Spleen (tissue), 11 donors: ENCODE measurements around the gene PRPF31. TPM values are rescaled to one million over a fixed set of nuclear protein-coding genes. Genes with fewer than 3 reads are reported as not detected.

ENCODE experiments used
- DNase-seq: peaks from one replicate; pipeline ENCODE4 v3.0.0-alpha.2; 2020
- H3K27ac ChIP-seq, 8 donors: fragments of 200-600 bp; sonication (generic) in 7 of 8; 1 replicate in 4 of 8; 2 replicates in 4 of 8; pipeline versions ENCODE4 v1.5.0 to v1.8.0; 2016 to 2021; ENCODE audit warnings: inconsistent platforms in 4 of 8, mild to moderate bottlenecking in 4 of 8, moderate library complexity in 1 of 8
- H3K27me3 ChIP-seq, 7 donors: fragments of 200-600 bp; sonication (generic) in 6 of 7; replicated peaks in 1 of 7; 1 replicate in 4 of 7; 2 replicates in 3 of 7; pipeline versions ENCODE4 v1.5.0 to v1.8.0; 2016 to 2021; ENCODE audit warnings: inconsistent platforms in 3 of 7, mild to moderate bottlenecking in 1 of 7
- H3K36me3 ChIP-seq, 6 donors: fragments of 200-600 bp; sonication (generic) in 5 of 6; 1 replicate in 4 of 6; 2 replicates in 2 of 6; pipeline versions ENCODE4 v1.5.0 to v1.8.0; 2016 to 2021; ENCODE audit warnings: inconsistent platforms in 2 of 6
- H3K4me1 ChIP-seq, 6 donors: fragments of 200-600 bp; sonication (generic) in 5 of 6; 1 replicate in 3 of 6; 2 replicates in 3 of 6; pipeline versions ENCODE4 v1.5.0 to v1.8.0; 2016 to 2021; ENCODE audit warnings: inconsistent platforms in 3 of 6
- H3K4me3 ChIP-seq, 8 donors: fragments of 200-600 bp; sonication (generic) in 7 of 8; 1 replicate in 4 of 8; 2 replicates in 4 of 8; pipeline versions ENCODE4 v1.5.0 to v1.8.0; 2016 to 2021; ENCODE audit warnings: inconsistent platforms in 4 of 8, mild to moderate bottlenecking in 4 of 8, moderate library complexity in 2 of 8
- H3K9me3 ChIP-seq, 8 donors: fragments of 200-600 bp; sonication (generic) in 7 of 8; 1 replicate in 4 of 8; 2 replicates in 4 of 8; pipeline versions ENCODE4 v1.5.0 to v1.8.0; 2016 to 2021; ENCODE audit warnings: inconsistent platforms in 4 of 8
- POLR2A ChIP-seq, 3 donors: fragments of 450-650 bp; IDR thresholded peaks; one replicate each; pipeline ENCODE4 v1.5.1; 2017; ENCODE audit warnings: antibody characterized with exemption in 3 of 3, mild to moderate bottlenecking in 1 of 3
- POLR2AphosphoS5 ChIP-seq, 3 donors: sonication (generic); formaldehyde crosslinking; IDR thresholded peaks; one replicate each; pipeline ENCODE4 v1.5.1; 2017; ENCODE audit warnings: antibody characterized with exemption in 3 of 3
- WGBS, 5 donors: extraction: QIAGEN DNeasy Blood & Tissue Kit in 3 of 5; methylation state at CpG; one replicate each; pipeline versions ENCODE4 v1.1.5 to v1.1.7; 2013 to 2018; 5-methylcytosine and 5-hydroxymethylcytosine counted together
- intact Hi-C: fragments of 100-400 bp; cut with DNase I; formaldehyde crosslinking; loops from one replicate; pipeline ENCODE4 v1.15.0; 2023; ENCODE audit warnings: low total_unique reads
- polyA plus RNA-seq, 3 donors: library from polyadenylated mRNA; stranded (reverse); fragments of 200-250 nt; gene quantifications; one replicate each; pipeline ENCODE4 v1.2.1, GENCODE V29; 2013
- total RNA-seq, 7 donors: library from RNA; depleted of rRNA in 3 of 7; stranded (reverse); fragments of >200 nt in 3 of 7; fragmentation: NEBNext Ultra II Directional in 4 of 7; extraction: Animal tissue kit (Norgen Biotek cat#: 25700) in 4 of 7; gene quantifications; one replicate each; pipeline versions ENCODE4 v1.1.0 to v1.2.1, GENCODE V29; 2016 to 2021
- TF ChIP-seq, protein P1 (sequence below), 11 experiments: fragments of 200-600 bp in 7 of 11; fragments of 450-650 bp in 4 of 11; sonication (generic) in 4 of 11; IDR thresholded peaks in 8 of 11; conservative IDR thresholded peaks in 3 of 11; 1 replicate in 7 of 11; 2 replicates in 4 of 11; pipeline versions ENCODE4 v1.4.0 to v1.8.0; 2016 to 2021; ENCODE audit warnings: antibody characterized with exemption in 11 of 11, inconsistent platforms in 4 of 11, mild to moderate bottlenecking in 1 of 11
- donor health status: healthy with polysubstance abuse.
- donor health status: DM: no; HTN: no; CAD: no; lungs with moderate emphysema.
- donor health status: DM: no; HTN: no; CAD: no.
- donor health status: Bipolar disorder and iron deficiency.
- donor health status: healthy.
- donor health status: DM: no; HTN: no; CAD: no.
- donor health status: DM: yes; HTN: yes; CAD: no.

Gene PRPF31
- total and polyA plus RNA-seq, 10 donors = 34.7 to 66.2 (median 50.3) TPM

- H3K27me3 ChIP-seq = no peaks in the 10 kb centered on the region
- H3K4me3 ChIP-seq = no peak overlapping the region
- H3K9me3 ChIP-seq = no peaks in the 10 kb centered on the region
- intact Hi-C loops = no loop called here
- H3K4me1 ChIP-seq = no peaks in the 10 kb centered on the region
- TF ChIP-seq POLR2AphosphoS5 (IDR thresholded peaks at IDR 0.05) (no peak), POLR2A (IDR thresholded peaks at IDR 0.05) (no peak)
- TF ChIP-seq, protein P1, sequence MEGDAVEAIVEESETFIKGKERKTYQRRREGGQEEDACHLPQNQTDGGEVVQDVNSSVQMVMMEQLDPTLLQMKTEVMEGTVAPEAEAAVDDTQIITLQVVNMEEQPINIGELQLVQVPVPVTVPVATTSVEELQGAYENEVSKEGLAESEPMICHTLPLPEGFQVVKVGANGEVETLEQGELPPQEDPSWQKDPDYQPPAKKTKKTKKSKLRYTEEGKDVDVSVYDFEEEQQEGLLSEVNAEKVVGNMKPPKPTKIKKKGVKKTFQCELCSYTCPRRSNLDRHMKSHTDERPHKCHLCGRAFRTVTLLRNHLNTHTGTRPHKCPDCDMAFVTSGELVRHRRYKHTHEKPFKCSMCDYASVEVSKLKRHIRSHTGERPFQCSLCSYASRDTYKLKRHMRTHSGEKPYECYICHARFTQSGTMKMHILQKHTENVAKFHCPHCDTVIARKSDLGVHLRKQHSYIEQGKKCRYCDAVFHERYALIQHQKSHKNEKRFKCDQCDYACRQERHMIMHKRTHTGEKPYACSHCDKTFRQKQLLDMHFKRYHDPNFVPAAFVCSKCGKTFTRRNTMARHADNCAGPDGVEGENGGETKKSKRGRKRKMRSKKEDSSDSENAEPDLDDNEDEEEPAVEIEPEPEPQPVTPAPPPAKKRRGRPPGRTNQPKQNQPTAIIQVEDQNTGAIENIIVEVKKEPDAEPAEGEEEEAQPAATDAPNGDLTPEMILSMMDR (IDR thresholded peaks at IDR 0.05 in 8 of 11, conservative IDR thresholded peaks at IDR 0.05 in 3 of 11) = no peak
- DNase-seq = no peak
- no peak overlapping the region for H3K27ac ChIP-seq
- WGBS, 5 donors = 93 to 95% (median 94%) methylated on average over 41 to 44 of the region's 44 CpGs
- H3K36me3 ChIP-seq = peaks cover 4 to 100% (median 89%) of the 10 kb centered on the region in 6 donors
Measured at GRCh38 chr19:54127688-54128440, 12.3 kb downstream of the PRPF31 start.

- H3K27me3 ChIP-seq = no peaks in the 10 kb centered on the region
- peaks cover 4 to 100% (median 85%) of the 10 kb centered on the region in 6 donors for H3K36me3 ChIP-seq
- no peaks in the 10 kb centered on the region for H3K4me1 ChIP-seq
- TF ChIP-seq, protein P1 (IDR thresholded peaks at IDR 0.05 in 8 of 11, conservative IDR thresholded peaks at IDR 0.05 in 3 of 11) = no peak
- no peak for TF ChIP-seq POLR2AphosphoS5 (IDR thresholded peaks at IDR 0.05)
- TF ChIP-seq POLR2A (IDR thresholded peaks at IDR 0.05) = no peak
- H3K27ac ChIP-seq = no peak overlapping the region
- intact Hi-C loops = no loop called here
- H3K4me3 ChIP-seq = no peak overlapping the region
- DNase-seq = no peak
- no peaks in the 10 kb centered on the region for H3K9me3 ChIP-seq
- WGBS, 5 donors = 89 to 95% (median 94%) methylated on average over 20 of the region's 20 CpGs
Measured at GRCh38 chr19:54128441-54128725, 12.8 kb downstream of the PRPF31 start.

DNA sequence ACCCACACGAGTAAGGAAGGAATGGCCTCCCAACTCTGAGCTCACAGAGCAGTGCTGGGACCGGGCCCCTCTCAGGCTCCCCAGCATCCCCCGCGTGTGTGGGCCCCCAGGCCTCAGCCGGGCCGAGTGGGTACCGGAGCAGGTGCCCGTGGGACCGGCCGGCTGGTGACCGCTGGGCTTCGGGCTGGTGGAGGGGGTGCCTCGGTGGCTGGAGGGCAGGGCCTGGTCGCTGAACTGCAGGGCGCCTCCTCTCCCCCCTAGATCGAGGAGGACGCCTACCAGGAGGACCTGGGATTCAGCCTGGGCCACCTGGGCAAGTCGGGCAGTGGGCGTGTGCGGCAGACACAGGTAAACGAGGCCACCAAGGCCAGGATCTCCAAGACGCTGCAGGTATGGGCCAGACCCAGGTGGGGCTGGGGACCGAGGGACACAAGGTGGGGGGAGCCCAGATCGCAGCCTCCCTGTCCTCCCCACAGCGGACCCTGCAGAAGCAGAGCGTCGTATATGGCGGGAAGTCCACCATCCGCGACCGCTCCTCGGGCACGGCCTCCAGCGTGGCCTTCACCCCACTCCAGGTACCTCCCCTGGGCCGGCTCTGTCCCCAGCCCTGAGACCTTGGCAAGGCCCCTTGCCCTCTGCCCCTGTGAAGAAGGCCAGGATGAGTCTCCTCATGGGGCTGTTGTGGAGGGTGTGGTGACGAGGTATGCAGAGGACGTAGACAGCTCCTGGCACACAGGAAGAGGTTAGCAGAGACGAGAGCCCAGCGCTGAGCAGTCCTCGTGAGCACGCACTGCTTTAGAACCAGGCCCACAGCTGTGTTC, 13.5 kb downstream of the PRPF31 start:
- intact Hi-C loops = no loop called here
- no peak overlapping the region for H3K27ac ChIP-seq
- no peaks in the 10 kb centered on the region for H3K9me3 ChIP-seq
- no peak for TF ChIP-seq POLR2A (IDR thresholded peaks at IDR 0.05)
- TF ChIP-seq, protein P1 (IDR thresholded peaks at IDR 0.05 in 8 of 11, conservative IDR thresholded peaks at IDR 0.05 in 3 of 11) = no peak
- TF ChIP-seq POLR2AphosphoS5 (IDR thresholded peaks at IDR 0.05) = peak in 1 of 3 donors; percentile 6
- H3K36me3 ChIP-seq = peaks cover 4 to 95% (median 79%) of the 10 kb centered on the region in 6 donors
- H3K4me1 ChIP-seq = no peaks in the 10 kb centered on the region
- WGBS, 5 donors = 95 to 96% (median 96%) methylated on average over 16 to 41 of the region's 41 CpGs
- no peak for DNase-seq
- H3K4me3 ChIP-seq = no peak overlapping the region
- H3K27me3 ChIP-seq = no peaks in the 10 kb centered on the region

- Histone ChIP-seq H3K4me1 (no peaks in the 10 kb centered on the region), H3K36me3 (peaks cover 4 to 89% (median 73%) of the 10 kb centered on the region in 6 donors), H3K4me3 (no peak overlapping the region), H3K27ac (no peak overlapping the region), H3K27me3 (no peaks in the 10 kb centered on the region), H3K9me3 (no peaks in the 10 kb centered on the region)
- 96 to 98% (median 97%) methylated on average over 13 to 20 of the region's 20 CpGs for WGBS, 5 donors
- TF ChIP-seq, protein P1 (IDR thresholded peaks at IDR 0.05 in 8 of 11, conservative IDR thresholded peaks at IDR 0.05 in 3 of 11) = no peak
- TF ChIP-seq POLR2AphosphoS5 (IDR thresholded peaks at IDR 0.05) = peak in 1 of 3 donors; percentile 7
- no peak for DNase-seq
- intact Hi-C loops = no loop called here
Measured at GRCh38 chr19:54129617-54129996, 14.1 kb downstream of the PRPF31 start.
